Stomach (tissue), 4 donors: ENCODE results near the gene COL19A1.

Experiments
- CTCF ChIP-seq, 7 experiments: fragments of 450-650 bp in 4 of 7; fragments of 200-600 bp in 3 of 7; sonication (generic) in 3 of 7; IDR thresholded peaks; one replicate each; pipeline ENCODE4 v1.5.1; 2016 to 2019; ENCODE audit warnings: antibody characterized with exemption in 7 of 7, control low read depth in 2 of 7, mild to moderate bottlenecking in 1 of 7
- EP300 ChIP-seq: sonication (generic); formaldehyde crosslinking; IDR thresholded peaks from one replicate; pipeline ENCODE4 v1.6.1; 2017; ENCODE audit warnings: antibody characterized with exemption
- POLR2AphosphoS5 ChIP-seq, 3 donors: sonication (generic); formaldehyde crosslinking; IDR thresholded peaks; one replicate each; pipeline ENCODE4 v1.6.1; 2016; ENCODE audit warnings: antibody characterized with exemption in 3 of 3

- TF ChIP-seq POLR2AphosphoS5 (IDR thresholded peaks at IDR 0.05) (no peak), CTCF (IDR thresholded peaks at IDR 0.05) (no peak), EP300 (no peak)
These were observed 258.7 kb downstream of the COL19A1 start for GRCh38 chr6:70124882-70125545.
